Measurements from ENCODE around the gene NFATC2IP. TPM values are rescaled to one million over a fixed set of nuclear protein-coding genes. Genes with fewer than 3 reads are reported as not detected.

Gene NFATC2IP
- total and polyA plus RNA-seq, 9 of the 15 experiments (the other 6 are each of a cell fraction or from before 2014, with no cell fraction given) = 15.6 to 106 (median 46.9) TPM

- TF ChIP-seq ZNF134 (CRISPR knock-in tag; conservative IDR thresholded peaks at IDR 0.05) = no peak
- no peak for TF ChIP-seq ILF3 (IDR thresholded peaks at IDR 0.05; ENCODE audit: borderline replicate concordance)
- no peak for TF ChIP-seq TBP (optimal IDR thresholded peaks at IDR 0.05; ENCODE audit: low read depth, low read length)
- TF ChIP-seq MCM7 (IDR thresholded peaks at IDR 0.05) = no peak
- TF ChIP-seq POU5F1 (IDR thresholded peaks at IDR 0.05; ENCODE audit: borderline replicate concordance, low read depth, low read length, partially characterized antibody) = no peak
- TF ChIP-seq, protein P1, sequence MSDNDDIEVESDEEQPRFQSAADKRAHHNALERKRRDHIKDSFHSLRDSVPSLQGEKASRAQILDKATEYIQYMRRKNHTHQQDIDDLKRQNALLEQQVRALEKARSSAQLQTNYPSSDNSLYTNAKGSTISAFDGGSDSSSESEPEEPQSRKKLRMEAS (CRISPR knock-in tag; IDR thresholded peaks at IDR 0.05) = no peak
These were observed 26.9 kb upstream of the NFATC2IP start (continued) for GRCh38 chr16:28923652-28924398.

- 60% methylated on average over 11 of the region's 15 CpGs for WGBS (ENCODE audit: insufficient coverage, low coverage, missing lambda C conversion rate)
- H3K4me3 ChIP-seq = peak overlapping the region; percentile 100
- ATAC-seq (peak; percentile 18; the same call in 2 of the 3 replicates), DNase-seq (ENCODE audit: extremely low read depth in 1 of 4, low spot score in 3 of 4) (no peak), FAIRE-seq (no peak)
- TF ChIP-seq ZNF146 (CRISPR knock-in tag; IDR thresholded peaks at IDR 0.05; ENCODE audit: unreplicated experiment) (peak; percentile 3), ZNF165 (CRISPR knock-in tag; IDR thresholded peaks at IDR 0.05; ENCODE audit: borderline replicate concordance) (no peak), ZNF134 (CRISPR knock-in tag; conservative IDR thresholded peaks at IDR 0.05) (peak; percentile 69), ZFPM2 (CRISPR knock-in tag; IDR thresholded peaks at IDR 0.05) (no peak), GABPA (tag; conservative IDR thresholded peaks at IDR 0.05; ENCODE audit: low read depth) (no peak)
- in situ Hi-C loops (cut with MboI) = no loop called here
- ChIA-PET CTCF (ENCODE audit: low intra/inter-chr PET ratio) (no interaction called here), POLR2A (interaction anchor here (0.6 to 2.2 kb wide), 5 partner anchors 10 to 255 kb away, joined by 3 to 10 read pairs (median 4); no protein-coding TSS in a partner anchor)
- peak overlapping the region; percentile 96 for H2AFZ ChIP-seq (ENCODE audit: low read depth, low read length)
- H3K4me2 ChIP-seq (ENCODE audit: insufficient read depth, low read length) = peak overlapping the region; percentile 86
- intact Hi-C loops (cut with micrococcal nuclease) = no loop called here
- H3K27me3 ChIP-seq (ENCODE audit: control insufficient read depth in 2 of 2, insufficient read depth in 2 of 2, low read length in 2 of 2) = no peaks in the 10 kb centered on the region
- no peak overlapping the region; the same call in 2 of the 3 replicates for H3K27ac ChIP-seq (ENCODE audit: extremely low read depth, low read depth, low read length)
- TSS peak; percentile 46 for BruUV-seq (replicated peaks)
- H3K79me2 ChIP-seq (ENCODE audit: control insufficient read depth, insufficient read depth, low read length) = no peaks in the 10 kb centered on the region
- peaks cover 9 to 15% of the 10 kb centered on the region in 2 experiments for H3K4me1 ChIP-seq (replicated peaks in 1 of 2; ENCODE audit: control insufficient read depth in 2 of 2, insufficient read depth in 2 of 2, low read length in 2 of 2)
- peak overlapping the region; percentile 10 to 91; a peak in 3 of 4 replicates for H3K9ac ChIP-seq (ENCODE audit: insufficient read depth in 1 of 2, low read depth in 2 of 2, low read length in 2 of 2)
- H3K9me3 ChIP-seq (replicated peaks; ENCODE audit: control insufficient read depth, insufficient read depth, low read depth, low read length) = no peaks in the 10 kb centered on the region
- no peaks in the 10 kb centered on the region for H3K36me3 ChIP-seq (ENCODE audit: control insufficient read depth, insufficient read depth, low read length)
- H4K20me1 ChIP-seq (replicated peaks; ENCODE audit: control insufficient read depth, insufficient read depth, low read length) = no peaks in the 10 kb centered on the region
- H3K9me1 ChIP-seq (ENCODE audit: control insufficient read depth, insufficient read depth, low read length) = peaks cover 5% of the 10 kb centered on the region
These were observed 26.4 kb upstream of the NFATC2IP start for GRCh38 chr16:28924399-28924761.

Data from K562 (cell line).